Measurements from ENCODE around the gene APLP2. TPM values are rescaled to one million over a fixed set of nuclear protein-coding genes. Genes with fewer than 3 reads are reported as not detected.

APLP2 gene
- total RNA-seq, 1 experiment from 2014 or later, result 345 TPM

- ATAC-seq, result no peak
- DNase-seq, result peak; percentile 36
- Histone ChIP-seq H3K9me3 (ENCODE audit: low read length) (no peaks in the 10 kb centered on the region), H3K27ac (ENCODE audit: low read length) (peak overlapping the region; percentile 7), H3F3A (ENCODE audit: low read length, unreplicated experiment) (no peaks in the 10 kb centered on the region), H3K9ac (ENCODE audit: low read length) (peak overlapping the region; percentile 57), H3K4me2 (ENCODE audit: low read length) (peak overlapping the region; percentile 96), H4K20me1 (ENCODE audit: low read length) (peaks cover 32% of the 10 kb centered on the region), H2AFZ (ENCODE audit: low read length) (peak overlapping the region; percentile 5; the same call in 1 of the 2 replicates), H3K9me2 (replicated peaks; ENCODE audit: low read length) (no peaks in the 10 kb centered on the region), H3K4me3 (ENCODE audit: low read length) (peak overlapping the region; percentile 78), H3K79me2 (ENCODE audit: low read length) (peaks cover 59% of the 10 kb centered on the region), H3K4me1 (ENCODE audit: insufficient read depth, low read length) (peaks cover 22% of the 10 kb centered on the region), H3K36me3 (ENCODE audit: low read depth, low read length) (no peaks in the 10 kb centered on the region), H3K27me3 (ENCODE audit: low read length) (no peaks in the 10 kb centered on the region)
- TF ChIP-seq EZH2 (IDR thresholded peaks at IDR 0.05; ENCODE audit: low read length, unreplicated experiment) (no peak), EZH2phosphoT487 (IDR thresholded peaks at IDR 0.05; ENCODE audit: borderline replicate concordance, low read length) (no peak)
- TF ChIP-seq, protein P1, sequence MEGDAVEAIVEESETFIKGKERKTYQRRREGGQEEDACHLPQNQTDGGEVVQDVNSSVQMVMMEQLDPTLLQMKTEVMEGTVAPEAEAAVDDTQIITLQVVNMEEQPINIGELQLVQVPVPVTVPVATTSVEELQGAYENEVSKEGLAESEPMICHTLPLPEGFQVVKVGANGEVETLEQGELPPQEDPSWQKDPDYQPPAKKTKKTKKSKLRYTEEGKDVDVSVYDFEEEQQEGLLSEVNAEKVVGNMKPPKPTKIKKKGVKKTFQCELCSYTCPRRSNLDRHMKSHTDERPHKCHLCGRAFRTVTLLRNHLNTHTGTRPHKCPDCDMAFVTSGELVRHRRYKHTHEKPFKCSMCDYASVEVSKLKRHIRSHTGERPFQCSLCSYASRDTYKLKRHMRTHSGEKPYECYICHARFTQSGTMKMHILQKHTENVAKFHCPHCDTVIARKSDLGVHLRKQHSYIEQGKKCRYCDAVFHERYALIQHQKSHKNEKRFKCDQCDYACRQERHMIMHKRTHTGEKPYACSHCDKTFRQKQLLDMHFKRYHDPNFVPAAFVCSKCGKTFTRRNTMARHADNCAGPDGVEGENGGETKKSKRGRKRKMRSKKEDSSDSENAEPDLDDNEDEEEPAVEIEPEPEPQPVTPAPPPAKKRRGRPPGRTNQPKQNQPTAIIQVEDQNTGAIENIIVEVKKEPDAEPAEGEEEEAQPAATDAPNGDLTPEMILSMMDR (conservative IDR thresholded peaks at IDR 0.05; ENCODE audit: low read depth, low read length), result no peak
- ChIA-PET CTCF (interaction anchor here (0.5 to 1.8 kb wide), 5 partner anchors 33 to 802 kb away, joined by 3 to 20 read pairs (median 3); no protein-coding TSS in a partner anchor), POLR2A (ENCODE audit: unreplicated experiment) (interaction anchor here (0.5 to 2.4 kb wide), 5 partner anchors 15 to 189 kb away, joined by 3 to 16 read pairs (median 7); partner anchors contain the start of gene PRDM10)
- intact Hi-C loops (cut with micrococcal nuclease), result loop anchor here (1.0 to 5.0 kb wide), 2 partner anchors 61 to 149 kb away; no protein-coding TSS in a partner anchor
- no TSS peak for BruUV-seq (replicated peaks)
Measured at GRCh38 chr11:130070846-130071200, 1.1 kb downstream of the APLP2 start.

DNA sequence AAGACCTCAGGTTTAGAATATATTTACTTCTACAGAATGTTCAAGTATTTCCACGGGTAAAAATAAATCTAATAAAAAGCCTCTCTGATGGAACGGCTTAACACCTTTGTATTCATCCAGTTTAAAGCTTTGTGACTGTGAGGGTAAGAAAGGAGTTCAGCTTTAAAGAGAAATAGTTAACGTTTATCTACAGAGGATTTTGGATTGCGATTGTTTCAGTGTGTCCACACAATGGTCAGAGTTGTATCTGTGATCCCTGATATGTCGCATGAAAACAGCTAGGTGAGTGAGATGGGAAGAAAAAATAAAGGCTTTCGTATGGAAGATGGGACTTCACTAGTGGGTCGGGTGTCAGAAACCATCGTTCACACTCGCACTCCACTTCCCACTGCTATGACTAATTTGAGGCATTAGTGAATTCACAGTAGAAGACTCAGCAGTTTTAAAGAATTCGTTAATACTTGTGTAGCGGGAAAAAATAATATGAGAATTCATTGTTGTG is 1.6 kb downstream of the APLP2 start:
- Histone ChIP-seq H3K4me2 (ENCODE audit: low read length) (peak overlapping the region; percentile 96), H3K27ac (ENCODE audit: low read length) (peak overlapping the region; percentile 7), H3K4me1 (ENCODE audit: insufficient read depth, low read length) (peaks cover 22% of the 10 kb centered on the region), H3K36me3 (ENCODE audit: low read depth, low read length) (no peaks in the 10 kb centered on the region), H3F3A (ENCODE audit: low read length, unreplicated experiment) (no peaks in the 10 kb centered on the region), H3K27me3 (ENCODE audit: low read length) (no peaks in the 10 kb centered on the region), H3K9me2 (replicated peaks; ENCODE audit: low read length) (no peaks in the 10 kb centered on the region), H3K79me2 (ENCODE audit: low read length) (peaks cover 63% of the 10 kb centered on the region), H2AFZ (ENCODE audit: low read length) (peak overlapping the region; percentile 5; the same call in 1 of the 2 replicates), H3K9me3 (ENCODE audit: low read length) (no peaks in the 10 kb centered on the region), H4K20me1 (ENCODE audit: low read length) (peaks cover 33% of the 10 kb centered on the region), H3K9ac (ENCODE audit: low read length) (peak overlapping the region; percentile 57), H3K4me3 (ENCODE audit: low read length) (peak overlapping the region; percentile 78)
- ChIA-PET POLR2A (ENCODE audit: unreplicated experiment) (interaction anchor here (0.5 to 2.4 kb wide), 5 partner anchors 44 to 189 kb away, joined by 3 to 16 read pairs (median 7); partner anchors contain the start of gene PRDM10), CTCF (interaction anchor here (0.5 to 1.8 kb wide), 4 partner anchors 61 to 802 kb away, joined by 3 to 20 read pairs (median 4); no protein-coding TSS in a partner anchor)
- DNase-seq (peak; percentile 66), ATAC-seq (peak; percentile 2)
- BruUV-seq (replicated peaks), result TSS peak; percentile 59
- no peak for TF ChIP-seq EZH2 (IDR thresholded peaks at IDR 0.05; ENCODE audit: low read length, unreplicated experiment)
- TF ChIP-seq EZH2phosphoT487 (IDR thresholded peaks at IDR 0.05; ENCODE audit: borderline replicate concordance, low read length), result no peak
- TF ChIP-seq, protein P1 (conservative IDR thresholded peaks at IDR 0.05; ENCODE audit: low read depth, low read length), result no peak
- intact Hi-C loops (cut with micrococcal nuclease), result loop anchor here (1.0 to 5.0 kb wide), 2 partner anchors 61 to 149 kb away; no protein-coding TSS in a partner anchor

DNA sequence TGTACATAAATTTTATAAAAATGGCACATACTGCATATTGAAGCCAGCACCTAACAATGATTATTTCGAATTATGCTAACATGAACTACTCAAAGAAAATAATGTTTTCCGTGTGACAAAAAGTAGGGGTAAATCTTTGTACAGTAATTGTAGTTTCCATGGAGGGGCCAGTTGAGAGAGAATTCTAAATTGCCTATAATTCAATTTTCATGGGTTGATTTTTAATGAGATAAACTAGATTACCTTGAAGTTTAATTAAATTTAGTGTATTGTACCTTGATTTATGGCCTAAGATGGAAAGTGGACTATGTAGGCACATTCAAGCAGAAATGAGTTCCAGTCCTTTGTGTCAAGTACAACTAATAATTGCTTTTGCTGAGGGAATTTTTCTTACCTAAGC is 5.0 kb downstream of the APLP2 start:
- Histone ChIP-seq H3K9me3 (ENCODE audit: low read length) (no peaks in the 10 kb centered on the region), H4K20me1 (ENCODE audit: low read length) (peaks cover 53% of the 10 kb centered on the region), H3K27ac (ENCODE audit: low read length) (no peak overlapping the region), H2AFZ (ENCODE audit: low read length) (no peak overlapping the region), H3K4me2 (ENCODE audit: low read length) (no peak overlapping the region), H3K9ac (ENCODE audit: low read length) (no peak overlapping the region), H3K27me3 (ENCODE audit: low read length) (no peaks in the 10 kb centered on the region), H3K4me1 (ENCODE audit: insufficient read depth, low read length) (peaks cover 10% of the 10 kb centered on the region; the same call in 1 of the 2 replicates), H3K79me2 (ENCODE audit: low read length) (peaks cover 97% of the 10 kb centered on the region), H3K4me3 (ENCODE audit: low read length) (no peak overlapping the region), H3K9me2 (replicated peaks; ENCODE audit: low read length) (no peaks in the 10 kb centered on the region), H3F3A (ENCODE audit: low read length, unreplicated experiment) (no peaks in the 10 kb centered on the region), H3K36me3 (ENCODE audit: low read depth, low read length) (no peaks in the 10 kb centered on the region)
- BruUV-seq (replicated peaks), result no TSS peak
- TF ChIP-seq, protein P1 (conservative IDR thresholded peaks at IDR 0.05; ENCODE audit: low read depth, low read length), result no peak
- TF ChIP-seq EZH2 (IDR thresholded peaks at IDR 0.05; ENCODE audit: low read length, unreplicated experiment) (no peak), EZH2phosphoT487 (IDR thresholded peaks at IDR 0.05; ENCODE audit: borderline replicate concordance, low read length) (no peak)
- DNase-seq (no peak), ATAC-seq (no peak)
- intact Hi-C loops (cut with micrococcal nuclease), result loop anchor here (5.0 kb wide), 1 partner anchor 152 kb away; no protein-coding TSS in a partner anchor
- POLR2A ChIA-PET (ENCODE audit: unreplicated experiment), result no interaction called here
- CTCF ChIA-PET, result no interaction called here
